T-helper 1 cell treated with Interleukin-12 subunit alpha and Interleukin-12 subunit beta and Interleukin-4 antibody, amounts not matched to agents 30 ng/mL and 1 ng/mL, for 36 hours (primary cell): ENCODE measurements around the gene MED25. TPM values are rescaled to one million over a fixed set of nuclear protein-coding genes. Genes with fewer than 3 reads are reported as not detected.

Experiments used
- intact Hi-C: fragments of 100-400 bp; cut with micrococcal nuclease; formaldehyde crosslinking; loops from one replicate; pipeline ENCODE4 v1.15.1; 2024
- total RNA-seq: library from RNA; stranded (reverse); gene quantifications from 2 replicates; pipeline ENCODE4 v1.2.3, GENCODE V29; 2022

The MED25 gene
- total RNA-seq, 1 donor from 2014 or later, result 57.8 TPM

DNA sequence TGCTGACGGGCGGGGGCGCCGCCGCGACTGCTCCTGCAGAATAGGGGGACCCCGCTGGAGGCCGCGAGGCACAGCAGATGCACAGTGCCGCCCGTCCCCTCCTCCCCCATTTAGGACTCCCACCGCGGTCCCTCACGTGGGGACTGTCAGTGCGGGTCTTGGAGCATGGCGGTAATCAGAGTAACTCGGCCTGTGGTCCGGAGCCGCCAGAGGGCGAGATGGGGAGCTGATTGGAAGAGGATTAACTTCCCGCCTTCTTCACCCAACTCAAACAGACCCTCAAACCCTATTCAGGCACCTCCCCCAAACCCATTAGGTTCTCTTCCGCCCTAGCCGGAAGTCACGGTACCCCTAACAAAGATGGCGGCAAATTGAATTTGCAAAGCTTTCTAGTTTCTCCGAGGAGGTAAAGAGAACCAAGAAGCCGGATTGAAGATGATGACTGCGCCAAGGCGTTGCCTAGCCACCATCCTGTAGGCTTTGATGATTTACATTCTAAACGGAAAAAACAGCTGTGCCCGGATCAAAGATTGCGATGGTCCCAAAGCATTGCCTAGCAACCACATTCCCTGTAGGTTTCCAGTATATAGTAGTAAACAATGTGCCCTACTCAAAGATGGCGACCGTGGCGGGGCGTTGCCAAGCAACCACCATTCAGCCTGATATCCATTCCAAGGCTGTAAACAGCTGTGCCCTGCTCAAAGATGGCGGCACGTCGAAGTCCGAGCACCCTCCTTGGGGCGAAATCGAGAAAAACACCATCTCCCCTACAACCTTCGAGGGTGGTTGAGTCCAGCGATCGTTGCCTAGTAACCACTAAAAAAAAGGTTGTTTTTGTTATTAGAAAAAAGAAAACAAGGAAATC, 4.9 kb upstream of the MED25 start, which contains the start of gene FUZ:
Gene FUZ (minus strand): TSS at position 296 of the 865 bp plus-strand sequence. CDS start 186 bp downstream, at position 110.
- intact Hi-C loops, result loop anchor here (1.0 to 10.0 kb wide), 13 partner anchors 37 to 728 kb away; partner anchors contain the start of genes AKT1S1, ALDH16A1, BCL2L12 and IRF3

- intact Hi-C loops, result loop anchor here (5.0 to 10.0 kb wide), 2 partner anchors 171 to 362 kb away; partner anchors contain the start of genes ALDH16A1 and PIH1D1
These were observed 4.1 kb upstream of the MED25 start for GRCh38 chr19:49814010-49814409.

DNA sequence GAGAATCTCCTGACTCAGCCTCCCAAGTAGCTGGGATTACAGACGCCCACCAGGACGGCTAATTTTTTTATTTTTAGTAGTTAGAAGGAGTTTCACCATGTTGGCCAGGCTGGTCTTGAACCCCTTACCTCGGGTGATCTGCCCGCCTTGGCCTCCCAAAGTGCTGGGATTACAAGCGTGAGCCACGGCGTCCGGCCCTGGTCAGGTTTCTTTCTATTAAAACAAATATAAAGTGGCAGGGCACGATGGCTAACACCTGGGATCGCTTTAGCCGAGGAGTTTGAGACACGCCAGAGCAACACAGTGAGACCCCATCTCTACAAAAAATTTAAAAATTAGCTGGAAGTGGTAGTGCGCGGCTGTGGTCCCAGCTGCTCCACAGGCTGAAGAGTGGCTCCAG, 1.5 kb upstream of the MED25 start:
- intact Hi-C loops, result loop anchor here (10.0 kb wide), 1 partner anchor 168 kb away; no protein-coding TSS in a partner anchor

- intact Hi-C loops, result loop anchor here (1.0 to 10.0 kb wide), 6 partner anchors 50 to 206 kb away; partner anchors contain the start of genes ATF5, NUP62, RRAS and VRK3
These were observed 721 bp downstream of the MED25 start for GRCh38 chr19:49818649-49819370.

GRCh38 chr19:49819452-49820115, 1.5 kb downstream of the MED25 start:
- intact Hi-C loops, result loop anchor here (10.0 kb wide), 1 partner anchor 165 kb away; no protein-coding TSS in a partner anchor

DNA sequence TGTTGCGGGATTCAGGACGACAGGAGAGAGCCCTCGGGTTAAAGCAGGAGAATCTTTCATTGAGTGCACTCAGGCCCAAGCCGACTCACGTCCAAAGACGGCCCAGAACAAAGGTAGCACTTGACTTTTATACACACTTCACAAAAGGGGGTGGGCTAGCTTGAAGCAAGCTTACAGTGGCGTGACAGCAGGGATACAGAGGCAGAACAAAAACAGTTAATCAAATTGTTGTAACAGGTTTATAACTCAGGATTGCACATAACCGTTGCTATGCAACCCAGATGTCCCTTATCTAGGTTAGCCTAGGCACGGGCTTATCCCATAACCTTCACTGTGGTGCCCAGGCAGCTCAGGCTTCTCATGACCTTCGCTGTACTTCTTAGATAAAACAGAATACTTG, 2.0 kb downstream of the MED25 start:
- intact Hi-C loops, result no loop called here

DNA sequence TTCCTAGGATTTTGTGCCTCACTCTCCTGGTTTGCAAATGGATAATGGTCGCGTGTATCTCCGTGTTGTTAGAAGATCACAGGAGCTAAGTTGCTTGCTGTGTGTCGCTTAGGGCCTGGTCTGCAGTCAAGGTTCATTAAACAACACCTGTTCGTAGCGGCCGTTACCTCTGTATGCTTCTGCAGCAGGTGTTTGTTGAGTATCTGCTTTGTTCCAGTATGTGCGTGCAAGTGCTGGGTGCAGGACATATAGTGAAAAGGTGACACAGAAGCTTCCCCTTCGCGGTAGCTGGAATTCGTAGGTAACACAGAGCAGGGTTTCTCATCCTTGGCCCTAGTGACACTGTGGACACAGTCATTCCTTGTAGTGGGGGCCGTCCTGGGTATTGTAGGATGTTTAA, 5.4 kb downstream of the MED25 start:
- intact Hi-C loops, result no loop called here

GRCh38 chr19:49824662-49825061, 6.6 kb downstream of the MED25 start:
- intact Hi-C loops, result no loop called here

DNA sequence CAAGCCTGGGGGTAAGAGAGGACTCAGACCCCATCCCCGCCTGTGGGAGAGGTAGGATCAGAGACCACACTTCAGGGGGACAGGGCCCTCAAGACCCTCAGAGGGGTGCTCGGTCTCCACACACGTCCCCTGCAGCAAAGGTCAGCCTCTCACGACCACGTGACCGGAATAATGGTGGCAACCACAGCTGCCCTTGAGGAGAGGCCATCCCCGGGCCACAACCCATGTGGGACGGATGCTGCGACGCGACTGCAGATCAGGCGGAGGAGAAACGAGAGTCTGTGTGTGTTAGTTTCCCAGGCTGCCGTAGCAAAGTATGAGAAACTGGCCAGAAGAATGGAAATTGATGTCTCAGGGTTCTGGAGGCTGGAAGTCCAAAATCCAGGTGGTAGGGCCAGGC, 8.9 kb downstream of the MED25 start:
- intact Hi-C loops, result no loop called here

DNA sequence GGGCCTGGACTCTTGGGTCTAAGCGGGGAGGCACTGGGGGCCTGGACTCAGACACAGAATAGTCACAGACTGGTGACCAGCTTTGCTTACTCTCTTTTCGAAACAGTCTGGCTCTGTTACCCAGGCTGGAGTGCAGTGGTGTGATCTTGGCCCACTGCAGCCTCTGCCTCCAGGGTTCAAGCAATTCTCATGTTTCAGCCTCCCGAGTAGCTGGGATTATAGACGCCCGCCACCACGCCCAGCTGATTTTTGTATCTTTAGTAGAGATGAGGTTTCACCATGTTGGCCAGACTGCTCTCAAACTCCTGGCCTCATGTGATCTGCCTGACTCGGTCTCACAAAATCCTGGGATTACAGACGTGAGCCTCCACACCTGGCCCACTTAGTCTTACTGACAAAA, 11.1 kb downstream of the MED25 start:
- intact Hi-C loops, result no loop called here

DNA sequence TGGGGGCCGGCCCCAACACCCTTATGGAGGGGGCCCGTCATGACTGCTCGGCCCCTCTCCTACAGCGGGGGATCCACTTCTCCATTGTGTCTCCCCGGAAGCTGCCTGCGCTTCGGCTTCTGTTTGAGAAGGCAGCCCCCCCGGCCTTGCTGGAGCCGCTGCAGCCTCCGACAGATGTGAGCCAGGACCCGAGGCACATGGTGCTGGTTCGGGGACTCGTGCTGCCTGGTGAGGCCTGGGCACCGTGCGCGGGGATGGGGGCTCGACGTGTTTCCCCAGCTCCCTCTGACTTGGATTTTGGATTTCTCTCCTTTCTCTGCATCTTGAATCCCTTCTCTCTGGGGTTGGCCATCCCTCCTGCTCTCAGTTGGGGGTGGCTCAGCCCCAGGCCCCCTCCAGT, 11.6 kb downstream of the MED25 start:
- intact Hi-C loops, result no loop called here

DNA sequence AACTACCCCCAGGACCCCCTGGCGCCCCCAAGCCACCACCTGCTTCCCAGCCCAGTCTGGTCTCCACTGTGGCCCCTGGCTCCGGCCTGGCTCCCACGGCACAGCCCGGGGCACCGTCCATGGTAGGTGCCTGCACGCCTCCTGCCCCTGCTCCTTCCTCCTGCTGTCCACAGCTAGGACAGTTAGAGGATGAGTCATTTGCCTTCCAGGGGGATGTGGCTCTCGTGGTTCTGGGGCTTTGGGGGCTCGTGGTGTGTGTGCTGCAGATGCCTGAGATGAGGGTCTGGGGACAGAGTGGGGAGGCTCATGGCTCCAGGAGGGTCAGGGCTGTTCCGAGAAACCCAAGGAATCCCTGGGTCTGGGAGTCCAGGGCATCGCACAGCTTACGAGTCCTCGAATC, 12.7 kb downstream of the MED25 start:
- intact Hi-C loops, result no loop called here

- intact Hi-C loops, result no loop called here
These were observed 13.5 kb downstream of the MED25 start for GRCh38 chr19:49831592-49831991.

DNA sequence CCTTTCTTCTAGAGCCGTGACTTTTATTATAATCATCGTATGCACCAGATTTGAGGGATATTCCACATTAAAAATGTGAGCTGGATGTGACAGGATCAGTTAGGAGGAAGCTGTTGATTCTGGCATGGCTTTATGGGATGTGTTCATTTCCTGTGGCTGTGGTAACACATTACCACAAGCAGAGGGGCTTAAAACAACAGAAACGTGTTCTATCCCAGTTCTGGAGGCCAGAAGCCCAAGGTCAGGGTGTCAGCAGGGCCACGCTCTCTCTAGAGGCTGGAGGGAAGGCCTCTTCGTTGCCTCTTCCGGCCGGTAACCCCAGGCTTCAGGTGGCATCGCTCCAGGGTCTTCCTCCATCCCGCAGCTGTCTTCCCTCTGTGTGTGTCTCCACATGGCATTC, 14.5 kb downstream of the MED25 start:
- intact Hi-C loops, result no loop called here

DNA sequence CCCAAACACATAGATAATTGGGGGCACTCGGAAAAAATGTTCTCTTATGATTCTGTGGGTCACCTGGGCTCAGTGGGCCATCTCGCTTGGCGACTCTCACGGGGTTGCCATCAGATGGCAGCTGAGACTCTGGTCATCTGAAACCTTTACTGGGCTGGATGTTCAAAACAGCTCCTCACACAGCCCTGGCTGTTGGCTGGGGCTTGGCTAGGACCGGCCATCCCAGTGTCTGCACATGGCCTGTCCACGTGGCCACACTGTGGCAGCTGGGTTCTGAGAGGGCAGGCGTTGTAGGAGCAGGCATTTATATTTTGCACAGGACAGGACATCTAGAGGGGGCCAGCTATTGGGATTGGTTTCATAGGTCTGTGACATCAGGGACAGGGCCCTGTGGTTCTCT, 15.5 kb downstream of the MED25 start:
- intact Hi-C loops, result no loop called here

DNA sequence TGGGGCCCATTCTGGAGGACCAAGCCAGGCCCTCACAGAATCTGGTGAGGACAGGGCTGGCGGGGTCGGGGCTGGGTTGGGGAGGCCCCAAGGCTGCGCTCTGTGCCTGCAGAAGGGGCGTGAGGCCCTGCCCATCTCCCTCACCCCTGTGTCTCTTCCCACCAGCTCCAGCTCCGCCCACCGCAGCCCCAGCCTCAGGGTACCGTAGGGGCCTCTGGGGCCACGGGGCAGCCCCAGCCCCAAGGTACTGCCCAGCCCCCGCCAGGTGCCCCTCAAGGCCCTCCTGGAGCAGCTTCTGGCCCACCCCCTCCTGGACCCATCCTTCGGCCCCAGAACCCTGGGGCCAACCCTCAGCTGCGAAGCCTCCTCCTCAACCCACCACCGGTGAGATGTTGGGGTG, 17.5 kb downstream of the MED25 start:
- intact Hi-C loops, result no loop called here

- intact Hi-C loops, result no loop called here
These were observed 18.3 kb downstream of the MED25 start for GRCh38 chr19:49836176-49837008.

DNA sequence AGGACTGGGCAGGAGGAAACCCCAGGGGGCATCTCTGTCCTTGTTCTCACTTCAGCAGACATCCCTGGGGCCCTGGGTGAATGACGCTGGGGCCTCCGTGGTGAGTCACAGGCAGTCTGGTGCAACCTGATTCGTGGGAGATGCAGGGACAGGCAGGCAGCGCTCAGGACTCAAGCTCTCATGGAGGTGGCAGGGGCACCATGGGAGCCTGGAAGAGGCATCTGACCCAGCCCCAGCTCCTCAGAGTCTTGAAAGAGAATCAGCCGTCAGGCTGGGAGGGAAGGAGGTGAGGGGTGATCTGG, 18.9 kb downstream of the MED25 start:
- intact Hi-C loops, result no loop called here

DNA sequence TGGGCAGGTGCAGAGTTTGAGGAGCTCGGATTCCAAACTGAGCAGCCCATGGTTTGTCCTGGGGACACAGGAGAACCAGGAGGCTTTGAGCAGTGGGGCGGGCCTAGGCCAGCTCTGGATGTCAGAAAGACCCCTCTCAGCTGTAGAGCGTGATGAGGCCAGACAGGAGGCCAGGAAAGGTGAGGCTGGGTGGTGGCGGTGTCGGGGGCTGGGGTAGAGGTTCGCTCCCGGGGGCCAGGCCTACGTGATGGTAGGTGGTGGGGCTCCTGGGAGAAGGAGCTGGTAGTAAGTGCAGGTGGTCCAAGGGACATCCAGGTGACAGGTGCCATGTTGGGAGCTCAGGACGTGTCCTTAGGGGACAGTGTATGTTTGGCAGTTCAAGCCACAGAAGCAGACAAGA, 19.3 kb downstream of the MED25 start:
- intact Hi-C loops, result no loop called here

DNA sequence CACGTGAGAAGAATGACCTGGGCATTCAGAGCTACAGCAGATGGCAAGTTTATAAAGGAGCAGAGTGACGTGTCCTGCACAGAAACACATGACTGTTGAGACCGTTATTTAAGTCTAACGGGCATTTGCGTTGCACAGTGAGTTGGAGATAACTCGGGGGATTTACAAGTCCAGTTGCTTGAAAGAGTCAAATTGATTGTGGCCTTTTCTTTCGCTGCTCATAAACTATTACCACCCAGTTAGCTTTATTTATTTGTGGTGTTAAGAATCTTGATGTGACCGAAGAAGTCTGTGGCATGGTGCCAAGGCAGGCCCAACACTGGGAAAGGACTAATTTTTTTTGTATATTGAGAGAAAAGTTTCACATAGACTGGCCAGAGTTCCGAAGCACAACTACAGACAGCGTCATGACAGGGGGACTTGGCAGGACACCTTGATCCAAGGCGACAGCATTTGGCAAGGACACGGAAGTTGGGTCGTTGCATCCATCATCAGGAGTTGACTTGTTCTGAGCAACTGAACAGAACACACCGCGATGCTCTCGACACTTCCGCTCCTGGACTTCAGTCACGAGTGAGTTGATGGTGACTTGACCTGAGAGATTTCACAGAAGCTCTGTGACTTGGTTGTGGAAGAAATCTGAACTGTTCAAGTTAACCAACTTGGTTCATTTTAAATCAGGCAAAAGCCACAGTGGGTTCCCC, 20.9 kb downstream of the MED25 start:
- intact Hi-C loops, result no loop called here
